ENCODE measurements around the gene AOPEP. TPM values are rescaled to one million over a fixed set of nuclear protein-coding genes. Genes with fewer than 3 reads are reported as not detected.

AOPEP gene
- total RNA-seq, 2 experiments from 2014 or later = 8.9 to 9.5 TPM

- POLR2A ChIA-PET = no interaction called here
- CTCF ChIA-PET = interaction anchor here (0.7 kb wide), 1 partner anchor 1355 kb away, joined by 3 read pairs; no protein-coding TSS in a partner anchor
- no peaks in the 10 kb centered on the region for H3K4me1 Mint-ChIP-seq
- ATAC-seq (no peak), DNase-seq (no peak)
- no peak overlapping the region for H3K27ac Mint-ChIP-seq
- intact Hi-C loops (cut with DNase I, micrococcal nuclease) = no loop called here
- H3K9me3 Mint-ChIP-seq (ENCODE audit: low read depth) = no peaks in the 10 kb centered on the region
- H3K27me3 Mint-ChIP-seq = no peaks in the 10 kb centered on the region
- H3K4me3 Mint-ChIP-seq = no peak overlapping the region
- peaks cover 2% of the 10 kb centered on the region for H3K36me3 Mint-ChIP-seq (ENCODE audit: low read depth)
Measured at GRCh38 chr9:94927048-94927761, 200.7 kb downstream of the AOPEP start.

DNA sequence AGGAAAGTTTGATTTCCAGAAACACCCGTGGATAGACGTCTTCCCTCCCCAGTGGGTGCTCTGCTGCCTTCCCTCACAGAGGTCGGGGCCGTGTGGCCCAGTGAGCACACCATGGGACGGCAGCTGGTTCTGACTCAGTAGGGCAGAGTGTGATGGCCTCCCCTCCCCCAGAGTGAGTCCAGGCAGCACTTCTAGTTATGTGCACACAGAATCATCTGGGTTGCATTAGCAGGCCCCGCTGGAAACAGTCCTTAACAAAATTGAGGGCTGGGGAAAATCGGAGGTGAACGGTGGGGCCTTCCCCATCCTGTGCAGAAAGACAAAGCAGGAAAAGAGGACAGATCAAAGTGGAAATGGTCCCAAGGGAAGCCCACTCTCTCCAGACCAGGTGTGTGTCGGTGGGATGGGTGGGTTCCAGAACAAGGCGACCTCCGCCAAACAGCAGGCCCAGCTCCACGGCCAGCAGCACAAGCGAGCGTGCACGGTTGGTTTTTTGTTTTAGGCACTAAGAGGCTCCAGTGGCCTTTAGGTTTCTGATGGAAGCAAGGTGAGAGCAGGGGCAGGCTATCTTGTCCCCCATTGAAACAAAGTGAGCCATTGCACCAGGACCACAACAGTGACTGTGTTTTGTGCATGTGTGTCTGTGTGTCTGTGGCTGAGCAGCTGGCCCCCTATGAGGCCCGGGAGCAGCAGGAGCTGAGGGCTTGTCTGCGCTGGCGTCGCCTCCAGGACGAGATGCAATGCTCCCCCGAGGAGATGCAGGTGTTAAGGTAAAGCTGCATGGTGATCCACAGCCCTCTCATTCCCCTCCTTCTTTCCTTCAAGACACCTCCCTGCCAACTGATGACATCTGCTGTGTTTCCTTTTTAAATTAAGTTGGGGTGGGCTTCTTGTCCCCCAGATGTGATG lies 201.5 kb downstream of the AOPEP start:
- Mint-ChIP-seq H3K36me3 (ENCODE audit: low read depth) (peaks cover 2% of the 10 kb centered on the region), H3K9me3 (ENCODE audit: low read depth) (no peaks in the 10 kb centered on the region), H3K27ac (no peak overlapping the region), H3K27me3 (no peaks in the 10 kb centered on the region), H3K4me3 (no peak overlapping the region), H3K4me1 (no peaks in the 10 kb centered on the region)
- ChIA-PET POLR2A (no interaction called here), CTCF (no interaction called here)
- ATAC-seq (no peak), DNase-seq (no peak)
- intact Hi-C loops (cut with DNase I, micrococcal nuclease) = no loop called here

DNA sequence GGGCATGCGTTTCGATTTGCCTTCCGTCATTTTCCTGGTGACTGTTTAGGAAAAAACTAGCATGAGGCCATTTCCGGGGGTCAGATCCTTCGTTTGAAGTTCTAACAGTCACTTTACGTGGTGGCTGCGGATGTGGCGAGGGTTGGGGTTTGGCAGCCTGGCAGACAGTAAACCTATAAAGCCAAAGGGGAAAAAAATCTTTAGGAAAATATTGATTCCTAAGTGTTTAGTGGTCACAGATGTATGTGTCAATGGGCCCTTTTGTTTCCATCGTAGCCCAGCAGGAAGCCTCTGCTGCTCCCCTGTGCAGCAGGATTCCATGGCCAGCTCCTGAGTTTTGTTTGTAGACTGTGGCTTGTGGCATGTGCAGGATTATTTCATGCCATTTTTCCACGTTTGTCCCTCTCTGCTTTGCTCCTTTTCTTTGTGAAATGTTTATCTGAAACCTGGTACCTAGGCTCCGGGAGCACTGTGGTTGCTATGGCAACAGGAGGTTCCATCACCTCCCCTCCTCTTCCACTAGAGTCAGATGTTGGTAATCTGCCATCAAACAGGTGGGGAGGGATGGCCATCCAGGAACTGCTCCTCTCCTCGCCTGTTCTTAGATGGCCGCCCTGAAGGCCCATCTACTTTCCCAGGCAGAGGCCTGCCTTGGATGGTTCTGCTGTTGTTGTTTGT lies 202.3 kb downstream of the AOPEP start:
- H3K9me3 Mint-ChIP-seq (ENCODE audit: low read depth) = no peaks in the 10 kb centered on the region
- no peak for DNase-seq
- intact Hi-C loops (cut with DNase I, micrococcal nuclease) = no loop called here
- H3K4me1 Mint-ChIP-seq = no peaks in the 10 kb centered on the region
- no peak for ATAC-seq
- H3K36me3 Mint-ChIP-seq (ENCODE audit: low read depth) = peaks cover 2% of the 10 kb centered on the region
- POLR2A ChIA-PET = no interaction called here
- CTCF ChIA-PET = no interaction called here
- no peak overlapping the region for H3K4me3 Mint-ChIP-seq
- no peaks in the 10 kb centered on the region for H3K27me3 Mint-ChIP-seq
- no peak overlapping the region for H3K27ac Mint-ChIP-seq

- ChIA-PET POLR2A (no interaction called here), CTCF (no interaction called here)
- ATAC-seq = no peak
- intact Hi-C loops (cut with DNase I, micrococcal nuclease) = no loop called here
- Mint-ChIP-seq H3K27ac (no peak overlapping the region), H3K27me3 (no peaks in the 10 kb centered on the region), H3K9me3 (ENCODE audit: low read depth) (no peaks in the 10 kb centered on the region), H3K36me3 (ENCODE audit: low read depth) (peaks cover 2% of the 10 kb centered on the region), H3K4me3 (no peak overlapping the region), H3K4me1 (no peaks in the 10 kb centered on the region)
- no peak for DNase-seq
Measured at GRCh38 chr9:94929369-94929756, 202.9 kb downstream of the AOPEP start.

GRCh38 chr9:94931036-94931633 lies 204.6 kb downstream of the AOPEP start:
- H3K27me3 Mint-ChIP-seq = no peaks in the 10 kb centered on the region
- DNase-seq = no peak
- no peak overlapping the region for H3K27ac Mint-ChIP-seq
- ATAC-seq = no peak
- H3K36me3 Mint-ChIP-seq (ENCODE audit: low read depth) = no peaks in the 10 kb centered on the region
- H3K4me1 Mint-ChIP-seq = no peaks in the 10 kb centered on the region
- ChIA-PET POLR2A (no interaction called here), CTCF (no interaction called here)
- intact Hi-C loops (cut with DNase I, micrococcal nuclease) = no loop called here
- no peak overlapping the region for H3K4me3 Mint-ChIP-seq
- no peaks in the 10 kb centered on the region for H3K9me3 Mint-ChIP-seq (ENCODE audit: low read depth)

DNA sequence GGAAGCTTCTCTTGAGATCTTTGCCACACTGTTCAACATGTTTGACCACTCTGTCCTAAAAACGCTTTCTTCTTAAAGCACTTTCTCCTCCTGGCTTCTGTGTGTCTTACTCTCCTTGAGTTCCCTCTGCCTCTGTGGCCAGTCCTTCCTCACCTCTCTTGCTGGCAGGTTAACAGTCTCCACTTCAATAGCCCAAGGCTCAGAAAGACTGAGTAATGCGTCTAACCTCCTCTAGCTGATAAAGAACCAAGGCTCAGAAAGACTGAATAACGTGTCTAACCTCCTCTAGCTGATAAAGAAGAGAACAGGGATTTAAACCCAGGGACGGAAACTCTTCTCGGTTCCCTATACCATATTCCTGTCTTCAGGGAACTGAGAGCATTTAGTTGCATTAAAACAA lies 205.2 kb downstream of the AOPEP start:
- intact Hi-C loops (cut with DNase I, micrococcal nuclease) = no loop called here
- H3K4me3 Mint-ChIP-seq = no peak overlapping the region
- no peaks in the 10 kb centered on the region for H3K9me3 Mint-ChIP-seq (ENCODE audit: low read depth)
- no peak for DNase-seq
- no peak for ATAC-seq
- no peak overlapping the region for H3K27ac Mint-ChIP-seq
- no peaks in the 10 kb centered on the region for H3K27me3 Mint-ChIP-seq
- no peaks in the 10 kb centered on the region for H3K4me1 Mint-ChIP-seq
- POLR2A ChIA-PET = no interaction called here
- CTCF ChIA-PET = no interaction called here
- H3K36me3 Mint-ChIP-seq (ENCODE audit: low read depth) = no peaks in the 10 kb centered on the region

DNA sequence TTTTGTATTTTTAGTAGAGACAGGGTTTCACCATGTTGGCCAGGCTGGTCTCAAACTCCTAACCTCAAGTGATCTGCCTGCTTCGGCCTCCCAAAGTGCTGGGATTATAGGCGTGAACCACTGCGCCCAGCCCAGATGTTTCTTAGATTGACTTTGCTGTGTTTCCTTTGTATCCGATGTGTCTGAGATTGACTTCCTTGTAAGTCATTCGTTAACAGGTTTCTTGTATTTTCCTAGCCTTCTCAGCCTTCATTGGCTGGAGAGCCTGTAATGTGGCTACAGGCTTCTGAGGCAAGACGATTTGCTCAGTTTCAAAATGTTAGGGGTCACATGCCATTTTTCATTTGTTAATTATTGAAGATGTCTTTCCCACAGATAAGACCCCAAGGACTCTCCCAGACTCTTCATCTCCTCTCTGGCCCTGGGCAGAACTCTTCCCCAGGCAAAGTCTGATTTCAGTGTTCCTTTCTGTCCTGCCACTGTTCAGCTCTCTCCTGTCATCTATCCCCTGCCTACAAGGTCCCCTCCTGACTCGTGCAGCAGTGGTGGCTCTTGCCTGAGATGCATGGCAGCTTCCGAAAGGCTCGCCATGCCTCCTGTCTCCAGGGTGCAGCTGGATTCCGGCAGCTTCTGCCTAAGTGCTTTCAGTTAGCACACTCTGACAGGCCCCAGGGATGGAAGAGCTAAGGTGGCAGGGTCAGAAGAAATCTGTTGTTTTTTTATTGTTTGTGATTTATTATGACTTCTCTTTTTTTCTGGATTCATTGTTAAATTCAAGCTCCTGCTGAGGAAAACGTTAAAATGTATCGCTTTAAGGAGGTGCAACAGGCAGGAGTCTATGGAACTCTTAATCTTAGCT lies 206.4 kb downstream of the AOPEP start:
- CTCF ChIA-PET = no interaction called here
- POLR2A ChIA-PET = no interaction called here
- Mint-ChIP-seq H3K27ac (no peak overlapping the region), H3K4me3 (no peak overlapping the region), H3K36me3 (ENCODE audit: low read depth) (no peaks in the 10 kb centered on the region), H3K4me1 (peaks cover 6% of the 10 kb centered on the region), H3K27me3 (no peaks in the 10 kb centered on the region), H3K9me3 (ENCODE audit: low read depth) (no peaks in the 10 kb centered on the region)
- DNase-seq (no peak), ATAC-seq (no peak)
- intact Hi-C loops (cut with DNase I, micrococcal nuclease) = no loop called here

DNA sequence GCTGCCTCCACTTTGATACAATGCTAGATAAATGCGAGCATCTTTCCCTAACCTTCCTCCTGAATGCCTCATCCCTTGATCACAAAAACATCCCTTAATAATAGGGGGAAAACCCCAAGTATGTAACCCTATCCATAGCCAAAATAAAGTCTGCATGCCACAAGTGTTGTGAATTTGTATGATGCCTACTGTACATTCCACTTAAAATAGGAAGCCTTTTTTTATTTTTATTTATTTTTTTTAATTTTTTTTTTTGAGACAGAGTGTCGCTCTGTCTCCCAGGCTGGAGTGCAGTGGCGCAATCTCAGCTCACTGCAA lies 207.0 kb downstream of the AOPEP start:
- POLR2A ChIA-PET = no interaction called here

DNA sequence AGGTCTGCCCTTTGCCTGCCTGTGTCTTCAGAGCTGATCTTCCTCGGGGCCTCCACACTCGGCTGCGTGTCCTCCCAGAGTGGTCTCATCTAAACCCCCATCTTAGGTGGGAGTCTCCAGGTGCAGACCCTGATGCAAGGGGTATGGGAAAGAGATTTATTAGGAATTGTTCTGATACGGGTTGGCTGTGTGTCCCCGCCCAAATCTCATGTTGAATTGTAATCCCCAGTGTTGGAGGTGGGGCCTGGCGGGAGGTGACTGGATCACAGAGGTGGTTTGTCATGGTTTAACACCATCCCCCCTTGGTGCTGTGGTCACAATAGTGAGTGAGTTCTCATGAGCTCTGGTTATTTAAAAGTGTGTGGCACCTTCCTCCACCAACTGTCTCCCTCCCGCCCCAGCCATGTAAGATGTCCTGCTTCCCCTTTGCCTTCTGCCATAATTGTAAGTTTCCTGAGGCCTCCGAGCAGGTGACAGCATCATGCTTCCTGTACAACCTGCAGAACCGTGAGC lies 208.4 kb downstream of the AOPEP start:
- H3K27me3 Mint-ChIP-seq = no peaks in the 10 kb centered on the region
- ChIA-PET POLR2A (no interaction called here), CTCF (no interaction called here)
- no peak overlapping the region for H3K27ac Mint-ChIP-seq
- peaks cover 6% of the 10 kb centered on the region for H3K4me1 Mint-ChIP-seq
- intact Hi-C loops (cut with DNase I, micrococcal nuclease) = no loop called here
- no peak for ATAC-seq
- H3K36me3 Mint-ChIP-seq (ENCODE audit: low read depth) = peaks cover 5% of the 10 kb centered on the region
- no peak for DNase-seq
- no peak overlapping the region for H3K4me3 Mint-ChIP-seq
- H3K9me3 Mint-ChIP-seq (ENCODE audit: low read depth) = no peaks in the 10 kb centered on the region

More for the DNA sequence above, 207.0 kb downstream of the AOPEP start:
- intact Hi-C loops (cut with DNase I, micrococcal nuclease) = no loop called here
- ATAC-seq (no peak), DNase-seq (no peak)
- H3K27me3 Mint-ChIP-seq = no peaks in the 10 kb centered on the region
- H3K27ac Mint-ChIP-seq = no peak overlapping the region
- H3K4me3 Mint-ChIP-seq = no peak overlapping the region
- peaks cover 3% of the 10 kb centered on the region for H3K36me3 Mint-ChIP-seq (ENCODE audit: low read depth)
- no peaks in the 10 kb centered on the region for H3K9me3 Mint-ChIP-seq (ENCODE audit: low read depth)
- CTCF ChIA-PET = no interaction called here
- peaks cover 6% of the 10 kb centered on the region for H3K4me1 Mint-ChIP-seq

DNA sequence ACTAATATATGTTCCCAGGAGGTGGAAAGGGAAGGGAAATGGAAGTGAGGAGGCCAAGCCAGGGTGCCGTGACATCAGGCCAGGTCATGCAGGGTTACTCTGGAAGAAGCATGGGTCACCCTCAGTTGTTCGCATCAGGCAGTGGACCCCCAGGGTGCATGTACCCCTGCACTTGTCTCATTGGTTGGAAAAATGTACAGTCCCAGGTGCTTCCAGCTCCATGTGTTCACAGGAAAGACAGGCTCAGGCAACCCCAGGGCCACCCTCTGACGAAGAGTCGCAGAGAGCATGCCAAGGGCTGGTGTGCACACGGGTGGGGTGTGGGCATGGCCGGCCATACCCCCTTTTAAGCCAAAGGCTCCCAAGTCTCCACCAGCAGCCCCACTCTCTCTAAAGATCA lies 208.9 kb downstream of the AOPEP start:
- no peaks in the 10 kb centered on the region for H3K9me3 Mint-ChIP-seq (ENCODE audit: low read depth)
- DNase-seq (no peak), ATAC-seq (no peak)
- no peak overlapping the region for H3K27ac Mint-ChIP-seq
- peaks cover 5% of the 10 kb centered on the region for H3K36me3 Mint-ChIP-seq (ENCODE audit: low read depth)
- intact Hi-C loops (cut with DNase I, micrococcal nuclease) = no loop called here
- peaks cover 6% of the 10 kb centered on the region for H3K4me1 Mint-ChIP-seq
- POLR2A ChIA-PET = no interaction called here
- CTCF ChIA-PET = interaction anchor here (1.0 kb wide), 1 partner anchor 36 kb away, joined by 3 read pairs; no protein-coding TSS in a partner anchor
- no peak overlapping the region for H3K4me3 Mint-ChIP-seq
- H3K27me3 Mint-ChIP-seq = no peaks in the 10 kb centered on the region

GRCh38 chr9:94936419-94936818 lies 209.9 kb downstream of the AOPEP start:
- Mint-ChIP-seq H3K9me3 (ENCODE audit: low read depth) (no peaks in the 10 kb centered on the region), H3K36me3 (ENCODE audit: low read depth) (peaks cover 5% of the 10 kb centered on the region), H3K4me3 (no peak overlapping the region), H3K27ac (no peak overlapping the region), H3K27me3 (no peaks in the 10 kb centered on the region), H3K4me1 (peaks cover 6% of the 10 kb centered on the region)
- ATAC-seq (no peak), DNase-seq (no peak)
- POLR2A ChIA-PET = no interaction called here
- CTCF ChIA-PET = interaction anchor here (0.6 to 1.0 kb wide), 3 partner anchors 26 to 259 kb away, joined by 3 read pairs; no protein-coding TSS in a partner anchor
- intact Hi-C loops (cut with DNase I, micrococcal nuclease) = no loop called here

Data from activated CD4-positive, alpha-beta T cell treated with anti-CD3 and anti-CD28 coated beads for 36 hours (primary cell).